Omental fat pad (tissue), 4 donors: ENCODE data around the gene JPH3. TPM values are rescaled to one million over a fixed set of nuclear protein-coding genes. Genes with fewer than 3 reads are reported as not detected.
"Not testable (repeated sequence)": the region's sequence is repeated elsewhere in the genome, so short reads cannot be mapped to it uniquely, and the experiment has no call there.

Experiments
- ATAC-seq: fragments of 150-250 bp; one replicate; pipeline ENCODE4 v1.9.1; 2016; ENCODE audit warnings: mild to moderate bottlenecking, moderate library complexity; ENCODE audit not compliant: low FRiP score
- DNase-seq: peaks from one replicate; pipeline ENCODE4 v3.0.0-alpha.2; 2019; ENCODE audit warnings: low spot score
- total RNA-seq, 4 donors: library from RNA; depleted of rRNA; stranded (reverse); fragments of >200 nt; gene quantifications; one replicate each; pipeline ENCODE4 v1.1.0, GENCODE V29; 2016
- TF ChIP-seq, protein P1 (sequence below), 3 donors: fragments of 450-650 bp; IDR thresholded peaks; one replicate each; pipeline ENCODE4 v1.5.1; 2016 to 2017; ENCODE audit warnings: antibody characterized with exemption in 3 of 3, mild to moderate bottlenecking in 3 of 3, moderate library complexity in 2 of 3

The JPH3 gene
- total RNA-seq, 4 donors from 2014 or later: 0.32 TPM; not detected in 3

DNA sequence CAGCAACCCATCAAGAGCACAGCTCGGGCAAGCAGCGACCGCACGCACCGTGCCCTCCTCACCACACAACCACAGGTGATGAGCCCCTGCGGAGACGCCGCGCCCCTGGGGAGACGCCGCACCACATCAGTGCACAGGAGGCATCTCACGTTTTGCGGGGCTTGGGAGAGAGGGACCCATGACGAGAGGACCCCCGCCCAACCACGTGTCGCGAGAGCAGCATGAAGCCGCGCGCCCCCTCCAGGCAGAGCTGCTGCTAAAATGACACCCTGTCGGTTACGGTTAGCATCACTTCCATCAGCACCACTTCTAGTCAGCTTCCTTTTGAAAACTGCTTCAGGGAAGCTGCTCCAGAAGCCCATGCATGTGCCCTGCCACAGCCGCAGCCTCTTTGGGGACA lies 118.1 kb downstream of the JPH3 start:
- ATAC-seq (no peak), DNase-seq (no peak)
- TF ChIP-seq, protein P1, sequence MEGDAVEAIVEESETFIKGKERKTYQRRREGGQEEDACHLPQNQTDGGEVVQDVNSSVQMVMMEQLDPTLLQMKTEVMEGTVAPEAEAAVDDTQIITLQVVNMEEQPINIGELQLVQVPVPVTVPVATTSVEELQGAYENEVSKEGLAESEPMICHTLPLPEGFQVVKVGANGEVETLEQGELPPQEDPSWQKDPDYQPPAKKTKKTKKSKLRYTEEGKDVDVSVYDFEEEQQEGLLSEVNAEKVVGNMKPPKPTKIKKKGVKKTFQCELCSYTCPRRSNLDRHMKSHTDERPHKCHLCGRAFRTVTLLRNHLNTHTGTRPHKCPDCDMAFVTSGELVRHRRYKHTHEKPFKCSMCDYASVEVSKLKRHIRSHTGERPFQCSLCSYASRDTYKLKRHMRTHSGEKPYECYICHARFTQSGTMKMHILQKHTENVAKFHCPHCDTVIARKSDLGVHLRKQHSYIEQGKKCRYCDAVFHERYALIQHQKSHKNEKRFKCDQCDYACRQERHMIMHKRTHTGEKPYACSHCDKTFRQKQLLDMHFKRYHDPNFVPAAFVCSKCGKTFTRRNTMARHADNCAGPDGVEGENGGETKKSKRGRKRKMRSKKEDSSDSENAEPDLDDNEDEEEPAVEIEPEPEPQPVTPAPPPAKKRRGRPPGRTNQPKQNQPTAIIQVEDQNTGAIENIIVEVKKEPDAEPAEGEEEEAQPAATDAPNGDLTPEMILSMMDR (IDR thresholded peaks at IDR 0.05): no peak

DNA sequence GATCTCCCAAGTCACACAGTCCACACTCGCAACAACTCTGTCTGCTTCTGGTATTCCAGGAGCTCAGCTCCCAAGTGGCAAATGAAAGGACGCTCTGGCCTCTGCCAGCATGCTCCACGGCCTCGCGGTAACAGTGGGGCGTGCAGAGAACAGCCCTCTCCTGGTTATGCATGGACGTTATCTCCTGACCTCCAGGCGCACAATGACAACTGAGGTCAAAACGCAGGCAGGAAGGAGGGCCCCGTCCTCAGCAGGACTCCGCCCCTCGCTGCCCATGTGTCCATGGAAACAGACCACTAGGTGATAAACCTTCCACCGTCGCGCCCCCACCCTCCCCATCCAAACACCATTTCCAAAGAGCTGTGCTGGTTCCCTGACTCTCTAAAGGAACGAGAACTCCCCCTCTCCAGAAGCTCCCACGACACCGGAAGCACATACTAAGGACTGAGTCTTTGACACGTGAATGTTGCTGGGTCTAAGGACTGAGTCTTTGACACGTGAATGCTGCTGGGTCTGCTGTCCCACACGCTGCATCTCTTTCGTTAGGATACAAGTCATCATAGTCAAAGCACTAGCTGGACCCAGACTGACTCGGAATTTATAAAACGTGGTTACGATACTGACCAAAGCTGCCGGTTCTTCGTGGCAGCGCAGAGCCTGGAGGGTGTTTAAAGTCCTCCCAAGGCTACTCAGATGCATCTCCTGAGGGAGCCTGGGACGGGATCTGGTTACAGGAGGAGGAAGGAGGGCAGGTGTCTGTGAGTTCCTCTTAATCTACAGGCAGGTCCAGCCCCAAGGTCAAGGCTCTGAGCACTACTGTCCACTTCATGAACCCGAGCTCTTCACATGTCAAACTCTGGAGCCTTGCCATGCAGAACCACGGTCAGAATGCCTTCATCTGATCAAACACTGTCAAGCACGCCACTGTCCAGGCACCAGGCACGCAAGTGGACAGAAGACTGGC lies 119.6 kb downstream of the JPH3 start:
- DNase-seq (no peak), ATAC-seq (no peak)
- TF ChIP-seq, protein P1 (IDR thresholded peaks at IDR 0.05): no peak

DNA sequence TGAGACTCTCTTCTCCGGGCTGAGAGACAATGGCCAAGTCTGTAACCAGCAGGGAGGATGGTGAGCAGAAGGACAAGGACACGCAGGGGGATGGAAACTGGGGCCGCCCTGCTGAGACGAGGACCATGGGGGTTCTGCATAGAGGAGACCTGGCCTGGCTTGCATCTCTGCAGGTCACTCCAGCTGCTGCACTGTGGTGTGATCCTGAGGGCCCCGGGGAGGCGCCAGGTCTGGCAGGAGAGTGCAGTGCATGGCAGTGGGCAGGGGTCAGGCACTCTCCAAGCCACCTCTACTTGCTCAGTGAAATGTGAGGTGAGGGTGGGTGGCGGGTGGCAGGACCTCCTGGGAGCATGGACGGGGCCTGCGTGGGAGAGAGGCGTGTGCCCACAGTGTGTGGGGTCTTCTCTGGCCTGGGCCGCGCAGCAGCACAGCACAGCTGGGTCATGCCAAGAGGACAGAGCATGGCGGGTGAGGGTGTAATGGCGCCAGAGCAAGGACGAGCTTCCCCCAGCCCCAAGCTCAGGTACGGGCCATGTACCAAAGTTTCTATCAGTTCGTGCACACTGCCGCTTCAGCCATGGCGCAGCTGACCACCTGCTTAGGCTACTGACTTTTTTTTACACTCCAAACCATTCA lies 120.4 kb downstream of the JPH3 start:
- TF ChIP-seq, protein P1 (IDR thresholded peaks at IDR 0.05): no peak
- DNase-seq: no peak
- no peak for ATAC-seq

DNA sequence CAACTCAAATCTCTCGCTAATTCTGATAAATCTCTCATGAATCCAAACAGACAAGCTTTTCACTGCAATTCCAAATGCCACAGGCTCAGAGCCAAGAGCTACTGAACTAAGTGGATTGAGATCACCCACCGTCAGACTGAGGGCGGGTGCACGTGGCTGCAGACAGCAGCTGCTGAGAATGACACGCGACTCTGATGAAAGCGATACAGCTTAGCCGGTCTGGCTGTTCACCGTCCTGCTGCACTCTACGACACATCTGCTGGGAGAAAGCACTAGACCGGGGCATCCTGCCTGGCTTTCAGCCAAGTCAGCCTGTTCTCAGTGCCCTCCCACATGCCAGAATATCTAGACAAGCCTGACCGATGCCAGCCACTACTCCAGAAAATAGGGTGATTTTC lies 120.9 kb downstream of the JPH3 start:
- TF ChIP-seq, protein P1 (IDR thresholded peaks at IDR 0.05): no peak
- DNase-seq: no peak
- ATAC-seq: no peak

DNA sequence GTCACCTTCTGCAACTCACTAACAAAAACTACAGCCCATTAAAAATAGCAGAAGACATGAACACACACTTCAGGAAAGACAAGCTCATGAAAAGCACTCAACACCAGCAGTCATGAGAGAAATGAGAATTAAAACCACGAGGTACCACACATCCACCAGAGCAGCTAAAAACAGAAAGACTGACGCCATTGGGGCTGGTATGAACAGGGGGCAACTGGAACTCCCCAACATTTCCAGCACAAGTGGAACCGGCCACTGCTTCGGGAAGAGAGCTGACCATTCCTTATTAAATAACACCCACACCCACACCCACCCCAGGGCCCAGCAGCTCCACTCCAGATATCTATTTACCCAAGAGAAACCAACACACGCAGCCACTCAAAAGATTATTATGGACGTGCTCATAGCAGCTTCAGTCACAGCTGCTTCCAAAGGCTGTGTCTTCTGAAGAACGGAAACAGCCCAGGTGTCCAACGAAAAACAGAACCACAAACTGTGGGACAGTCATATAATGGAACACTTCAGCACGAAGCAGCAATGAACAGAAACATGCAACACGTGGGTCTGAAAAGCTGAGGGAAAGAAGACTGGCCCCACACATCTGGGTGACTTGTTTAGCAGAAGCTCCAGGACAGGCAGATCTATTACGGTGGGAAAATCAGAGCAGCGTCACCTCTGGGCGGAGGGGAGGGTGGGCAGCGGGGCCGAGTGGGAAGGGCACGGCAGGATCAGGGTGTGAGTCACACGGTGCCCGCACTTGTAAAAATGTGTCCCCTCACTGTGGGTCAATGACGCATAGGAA lies 122.4 kb downstream of the JPH3 start:
- TF ChIP-seq, protein P1 (IDR thresholded peaks at IDR 0.05): no peak
- DNase-seq (no peak), ATAC-seq (no peak)

DNA sequence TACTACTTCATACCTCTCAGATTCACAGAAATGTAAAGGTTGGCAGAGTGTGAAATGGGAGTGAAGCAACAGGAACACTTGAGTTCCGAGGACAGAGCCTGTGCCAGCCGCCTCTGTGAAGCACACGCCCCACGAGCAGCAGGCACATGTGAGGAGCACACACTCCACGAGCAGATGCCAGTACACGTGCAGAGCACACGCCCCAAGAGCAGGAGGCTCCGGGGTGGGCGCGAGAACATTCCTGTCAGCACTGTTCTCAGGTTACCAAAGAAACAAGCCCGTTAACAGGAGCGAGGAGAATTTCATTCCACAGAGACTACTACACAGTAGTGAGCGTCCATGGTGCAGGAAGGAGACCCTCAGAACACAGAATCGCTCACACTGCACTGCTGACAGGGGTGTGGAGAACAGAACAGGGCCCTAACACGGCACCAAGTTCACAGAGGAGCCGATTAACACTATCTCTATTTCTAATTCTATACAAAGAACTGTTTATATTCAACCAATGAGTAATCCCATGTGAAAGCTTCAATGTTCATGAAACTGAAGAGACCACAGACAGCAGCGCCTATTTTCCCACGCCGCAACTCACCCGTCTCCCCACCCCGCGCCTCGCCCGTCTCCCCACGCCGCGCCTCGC lies 123.4 kb downstream of the JPH3 start:
- TF ChIP-seq, protein P1 (IDR thresholded peaks at IDR 0.05): no peak
- no peak for DNase-seq
- ATAC-seq: no peak

DNA sequence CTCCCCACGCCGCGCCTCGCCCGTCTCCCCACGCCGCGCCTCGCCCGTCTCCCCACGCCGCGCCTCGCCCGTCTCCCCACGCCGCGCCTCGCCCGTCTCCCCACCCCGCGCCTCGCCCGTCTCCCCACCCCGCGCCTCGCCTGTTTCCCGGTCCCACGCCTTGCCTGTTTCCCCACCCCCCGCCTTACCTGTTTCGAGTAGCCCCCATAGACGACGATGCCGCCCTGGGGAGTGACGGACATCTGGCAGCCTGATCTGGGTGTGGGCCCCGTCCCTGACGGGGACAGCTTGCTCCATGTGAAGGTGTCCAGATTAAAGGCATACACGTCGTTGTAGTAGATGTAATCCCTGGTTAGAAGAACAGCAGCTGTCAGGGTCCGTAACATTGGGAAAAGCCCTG lies 124.3 kb downstream of the JPH3 start:
- ATAC-seq, DNase-seq: not testable (repeated sequence)
